ENCODE measurements around the gene UBE2J2.
A peak's percentile ranks its signal among the peaks of the same experiment; 100 is the strongest.

Gene UBE2J2

DNA sequence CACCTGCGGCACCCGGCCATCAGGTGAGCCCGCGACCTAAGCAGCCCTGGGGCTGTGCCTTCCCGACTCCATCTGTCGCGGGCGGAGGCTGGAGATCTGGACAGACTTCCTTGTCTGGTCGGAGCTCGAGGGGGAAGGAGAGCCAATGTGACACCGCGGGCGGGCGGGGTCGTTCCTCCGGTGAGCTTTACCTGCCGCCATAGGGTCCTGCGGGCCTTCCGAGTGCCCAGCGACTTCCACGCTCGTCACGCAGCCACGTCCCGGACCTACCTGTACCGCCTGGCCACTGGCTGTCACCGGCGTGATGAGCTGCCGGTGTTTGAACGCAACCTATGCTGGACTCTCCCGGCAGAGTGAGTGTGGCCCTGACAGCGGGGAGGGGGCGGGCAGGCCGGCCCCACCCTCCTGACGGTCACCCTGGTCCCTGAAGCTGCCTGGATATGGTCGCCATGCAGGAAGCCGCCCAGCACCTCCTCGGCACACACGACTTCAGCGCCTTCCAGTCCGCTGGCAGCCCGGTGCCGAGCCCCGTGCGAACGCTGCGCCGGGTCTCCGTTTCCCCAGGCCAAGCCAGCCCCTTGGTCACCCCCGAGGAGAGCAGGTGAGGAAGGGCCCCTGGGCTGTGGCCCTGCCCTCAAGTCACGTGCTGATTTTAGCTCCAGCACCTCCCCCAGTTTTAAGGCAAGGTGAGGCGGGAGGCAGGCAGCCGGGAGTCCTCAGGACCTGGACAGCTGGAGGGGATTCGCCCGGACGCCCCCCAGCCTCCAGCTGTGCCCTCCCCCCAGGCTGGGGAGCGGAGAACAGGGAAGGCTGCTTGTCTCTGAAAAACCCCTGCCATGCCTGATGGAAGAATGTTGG is 35.8 kb upstream of the UBE2J2 start:
- no peak for DNase-seq

DNA sequence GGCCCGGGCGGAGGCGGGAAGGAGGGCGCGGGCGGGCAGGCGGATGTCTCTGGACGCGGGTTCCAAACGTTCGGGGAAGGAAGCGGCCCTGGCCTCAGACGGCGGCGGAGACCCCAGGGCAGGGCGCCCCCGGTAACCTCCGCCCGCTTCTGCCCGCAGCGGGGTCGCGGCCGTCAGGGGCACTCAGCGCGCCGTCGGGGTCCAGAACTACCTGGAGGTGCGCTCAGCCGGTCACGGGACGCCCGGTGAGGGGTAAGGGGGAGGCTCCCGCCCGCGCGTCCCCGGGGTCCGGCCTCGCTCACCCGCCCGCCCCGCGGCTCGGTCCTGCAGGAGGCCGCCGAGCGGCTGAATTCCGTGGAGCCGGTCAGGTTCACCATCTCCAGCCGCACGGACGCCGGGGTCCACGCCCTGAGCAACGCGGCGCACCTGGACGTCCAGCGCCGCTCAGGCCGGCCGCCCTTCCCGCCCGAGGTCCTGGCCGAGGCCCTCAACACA is 35.1 kb upstream of the UBE2J2 start:
- DNase-seq, result no peak

DNA sequence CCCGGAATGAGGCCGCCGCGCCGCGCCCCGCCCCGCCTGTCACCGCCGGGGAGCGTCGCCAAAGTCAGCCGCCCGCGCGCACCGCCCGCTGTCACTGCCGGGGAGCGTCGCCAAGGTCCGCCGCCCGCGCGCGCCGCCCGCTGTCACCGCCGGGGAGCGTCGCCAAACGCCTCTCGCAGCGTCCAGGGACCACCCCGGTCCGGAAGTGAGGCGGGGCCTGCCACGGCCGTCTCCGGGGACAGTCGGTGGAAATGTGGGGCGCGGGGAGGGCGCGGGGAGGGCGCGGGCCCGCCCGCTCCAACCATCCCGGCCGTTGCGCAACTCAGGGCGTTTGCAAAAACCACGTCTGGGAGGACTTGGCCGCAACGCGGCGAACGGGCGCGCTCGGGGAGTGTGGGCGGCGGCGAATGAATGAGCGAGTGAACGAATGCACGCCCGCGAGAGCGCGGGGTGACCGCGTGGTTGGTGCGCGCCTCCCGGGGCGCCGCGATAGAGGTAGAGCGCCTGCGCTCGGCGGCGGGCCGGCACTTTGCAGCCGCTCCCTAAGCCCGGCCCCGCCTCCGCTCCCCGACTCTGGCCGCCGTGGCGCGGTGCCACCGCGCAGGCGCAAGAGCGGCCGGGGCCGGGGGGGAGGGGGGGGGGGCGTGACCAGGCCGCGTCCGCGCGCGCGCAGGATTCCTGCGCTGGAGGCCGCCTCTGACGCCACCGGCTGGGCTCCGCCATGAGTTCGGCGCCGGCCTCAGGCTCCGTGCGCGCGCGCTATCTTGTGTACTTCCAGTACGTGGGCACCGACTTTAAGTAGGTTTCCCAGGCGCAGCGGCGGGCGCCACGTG is 34.5 kb upstream of the UBE2J2 start, which contains the start of the genes ACAP3 and PUSL1:
ACAP3 (minus strand) TSS at position 8 of the 833 bp plus-strand sequence. CDS start 115 bp downstream, outside the sequence.
PUSL1 (plus strand) TSS at position 675 of the 833 bp plus-strand sequence; CDS start at position 722, 47 bp downstream.
- DNase-seq, result peak; percentile 84

DNA sequence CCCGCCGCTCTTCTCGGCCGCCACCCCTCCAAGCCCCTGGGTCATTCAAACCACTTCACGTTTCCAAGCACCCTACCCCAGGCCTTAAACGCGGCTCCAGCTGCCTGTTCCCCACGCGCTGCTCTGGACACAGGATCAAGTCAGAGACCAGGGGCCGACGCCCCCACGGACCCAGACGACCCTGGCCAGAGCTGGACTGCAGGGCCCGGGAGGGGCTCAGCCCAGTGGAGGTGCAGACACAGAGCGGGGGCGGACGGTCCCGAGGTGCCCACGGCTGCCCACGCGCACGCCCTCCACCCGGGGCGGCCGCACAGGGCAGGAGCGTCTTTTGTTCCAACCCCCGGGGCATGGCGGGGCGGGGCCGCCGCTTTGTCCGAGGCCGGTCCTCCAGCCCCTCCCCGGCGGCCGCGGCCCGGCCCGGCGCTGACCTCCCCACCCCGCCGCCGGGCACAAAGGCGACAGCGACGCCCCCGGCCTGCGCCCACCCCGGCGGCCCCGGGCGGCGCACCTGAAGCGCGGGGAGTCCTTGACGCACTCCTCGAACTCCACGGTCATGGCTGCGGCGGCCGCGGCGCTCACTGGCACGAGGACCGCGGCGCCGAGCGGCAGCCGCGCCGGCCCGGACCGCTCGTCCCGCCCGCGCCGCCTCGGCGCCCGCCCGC is 33.7 kb upstream of the UBE2J2 start:
- DNase-seq, result no peak

GRCh38 chr1:1306661-1307260 is 33.1 kb upstream of the UBE2J2 start:
- DNase-seq, result no peak

- no peak for DNase-seq
Measured at GRCh38 chr1:1306070-1306660, 32.5 kb upstream of the UBE2J2 start.

GRCh38 chr1:1305300-1306069 is 31.8 kb upstream of the UBE2J2 start:
- peak; percentile 56 for DNase-seq

GRCh38 chr1:1304331-1305299 is 31.0 kb upstream of the UBE2J2 start:
- no peak for DNase-seq

DNA sequence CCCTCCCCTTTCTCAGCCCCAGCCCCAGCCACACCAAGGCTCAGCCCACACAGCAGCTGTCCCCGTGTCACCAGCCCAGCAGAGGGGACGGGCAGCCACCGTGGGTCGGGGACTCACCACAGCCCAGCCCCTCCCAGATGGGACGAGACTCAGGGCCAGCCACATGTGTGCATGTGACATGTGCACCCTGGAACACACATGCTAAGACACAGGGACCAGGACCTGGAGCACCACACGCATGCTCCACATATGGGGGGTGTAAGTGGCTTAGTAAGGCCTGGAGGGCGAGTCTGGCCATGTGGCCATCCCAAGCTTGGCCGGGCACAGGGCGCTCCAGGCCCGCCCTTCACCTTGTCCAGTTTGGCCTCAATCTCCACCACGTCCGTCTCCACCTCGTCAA is 30.1 kb upstream of the UBE2J2 start:
- no peak for DNase-seq

DNA sequence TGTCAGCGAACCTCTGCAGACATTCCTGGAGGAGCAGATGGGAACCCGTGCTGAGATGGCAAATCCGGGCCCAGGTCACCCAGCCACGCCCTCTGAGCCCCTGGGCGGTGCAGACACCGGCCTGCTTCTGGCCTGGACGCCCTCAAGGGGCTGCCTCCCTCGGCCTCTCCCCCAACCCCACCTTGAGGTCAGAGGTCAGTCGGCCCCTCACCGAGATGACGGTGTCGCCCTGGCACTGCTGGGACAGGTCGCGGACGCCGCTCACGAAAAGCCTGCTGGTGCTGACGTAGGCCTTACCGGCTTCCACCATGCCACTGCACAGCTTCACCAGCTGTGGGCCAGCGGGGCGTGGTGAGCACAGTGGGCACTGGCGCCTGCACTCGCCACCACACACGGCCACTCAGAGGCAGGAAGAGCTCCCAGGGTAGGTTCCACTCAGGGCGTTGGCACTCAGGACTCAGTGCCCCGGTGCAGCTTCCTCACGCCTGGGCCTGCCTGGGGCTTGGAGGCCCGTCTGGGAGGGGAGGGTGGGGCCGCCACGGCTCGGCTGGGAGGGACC is 29.4 kb upstream of the UBE2J2 start:
- no peak for DNase-seq

DNA sequence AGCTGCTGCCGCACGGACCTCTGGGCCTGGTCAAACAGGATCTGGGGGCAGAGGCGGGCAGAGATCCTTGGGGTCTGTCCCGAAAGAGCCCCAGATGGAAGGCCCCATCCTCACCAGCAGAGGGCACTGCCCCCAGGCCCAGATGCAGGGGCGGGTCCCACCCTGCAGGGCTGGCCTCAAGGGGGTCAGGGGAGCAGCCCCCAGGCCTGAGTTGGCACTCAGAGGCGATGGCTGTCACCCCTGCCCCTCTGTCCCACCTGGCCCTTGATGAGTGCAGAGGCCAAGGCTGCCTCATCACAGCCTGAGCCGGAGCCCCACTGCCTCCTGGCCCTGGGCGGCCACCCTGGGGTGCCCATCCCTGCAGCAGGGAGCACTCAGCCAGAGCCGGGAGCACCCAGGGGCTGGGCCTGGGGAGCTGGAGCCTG is 28.4 kb upstream of the UBE2J2 start:
- DNase-seq, result no peak

DNA sequence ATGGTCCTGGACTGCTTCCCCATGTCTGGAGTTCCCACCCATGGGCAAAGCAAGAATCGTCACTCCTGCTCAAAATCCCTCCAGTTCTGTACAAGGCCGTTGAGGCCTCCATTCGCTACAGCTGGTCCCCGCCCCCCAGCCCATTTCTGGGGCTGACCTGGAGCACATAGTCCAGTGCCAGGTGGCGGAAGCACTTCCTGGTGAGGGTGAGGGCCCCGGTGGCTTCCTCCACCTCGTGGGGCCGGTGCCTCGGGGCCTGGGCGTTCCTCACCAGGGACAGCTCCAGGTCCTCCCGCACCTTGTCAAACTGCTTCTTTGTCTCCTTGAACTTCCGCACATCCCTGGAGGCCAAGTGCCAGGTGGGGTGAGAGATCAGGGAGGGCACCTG is 26.7 kb upstream of the UBE2J2 start:
- no peak for DNase-seq

DNA sequence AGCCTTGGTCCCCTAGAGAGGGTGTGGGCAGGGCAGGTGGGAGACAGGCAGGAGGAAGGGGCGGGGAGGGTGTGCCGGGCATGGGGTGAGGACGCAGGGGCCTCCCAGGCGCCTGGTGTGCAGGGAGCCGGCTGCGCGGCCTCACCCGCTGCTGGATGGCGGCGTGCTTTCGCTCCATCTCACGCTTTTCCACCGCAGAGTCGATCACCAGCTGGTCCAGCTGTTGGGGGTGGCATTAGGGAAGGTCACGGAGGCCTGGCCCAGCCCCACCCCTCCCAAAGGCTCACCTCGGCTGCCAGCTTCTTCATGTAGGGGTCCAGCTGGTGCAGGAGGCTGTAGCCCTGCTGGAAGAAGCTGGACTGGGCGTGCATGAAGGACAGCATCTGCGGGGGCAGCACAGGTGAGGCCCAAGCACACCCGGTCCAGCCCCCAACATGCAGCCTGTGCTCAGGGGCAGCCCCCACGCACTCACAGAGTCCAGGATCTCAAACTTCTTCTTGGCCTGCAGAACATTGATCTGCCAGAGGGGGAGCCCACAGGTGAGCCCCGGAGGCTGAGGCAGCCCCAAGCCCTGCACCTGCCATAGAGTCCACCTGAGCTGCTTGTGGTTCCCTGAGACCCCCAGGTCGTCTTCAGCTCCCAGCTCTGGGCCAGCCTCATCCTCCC is 26.2 kb upstream of the UBE2J2 start:
- no peak for DNase-seq

DNA sequence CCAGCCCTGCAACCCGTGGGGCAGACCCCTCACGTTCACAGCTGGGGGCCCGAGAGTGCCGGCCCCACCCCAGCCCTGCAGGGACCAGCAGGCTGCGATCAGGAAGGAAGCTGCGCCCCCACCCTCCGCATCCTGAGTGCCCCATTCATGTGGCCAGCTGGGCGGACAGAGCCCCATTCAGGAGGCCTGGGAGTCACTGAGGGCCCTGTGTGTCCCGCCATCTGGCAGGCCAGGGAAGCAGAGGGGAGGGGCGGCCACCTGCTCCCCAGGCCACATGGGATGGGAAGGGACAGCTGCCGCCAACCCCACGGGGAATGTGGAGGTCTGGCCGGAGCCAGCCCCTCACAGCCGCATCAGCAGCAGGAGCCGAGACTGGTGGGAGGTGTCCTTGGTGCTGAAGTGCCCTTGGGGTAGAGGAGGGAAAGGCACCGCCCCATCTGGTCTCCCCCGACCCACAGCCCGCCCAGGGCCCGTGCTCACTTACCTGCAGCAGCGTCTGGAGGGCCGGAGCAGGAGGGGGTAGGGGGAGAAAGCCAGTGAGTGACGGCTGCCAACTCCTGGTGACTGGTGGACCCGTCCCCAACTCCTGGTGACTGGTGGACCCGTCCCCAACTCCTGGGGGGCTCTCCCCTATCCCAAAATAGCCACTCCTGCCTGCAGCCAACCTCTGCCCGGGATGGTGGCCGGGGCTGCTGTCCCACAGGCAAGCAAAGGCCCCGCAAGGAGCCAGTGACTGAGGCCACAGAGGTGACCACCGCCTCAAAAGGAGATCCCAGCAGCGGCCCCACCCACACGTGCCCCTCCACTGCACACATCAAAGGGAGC is 25.4 kb upstream of the UBE2J2 start:
- no peak for DNase-seq

DNA sequence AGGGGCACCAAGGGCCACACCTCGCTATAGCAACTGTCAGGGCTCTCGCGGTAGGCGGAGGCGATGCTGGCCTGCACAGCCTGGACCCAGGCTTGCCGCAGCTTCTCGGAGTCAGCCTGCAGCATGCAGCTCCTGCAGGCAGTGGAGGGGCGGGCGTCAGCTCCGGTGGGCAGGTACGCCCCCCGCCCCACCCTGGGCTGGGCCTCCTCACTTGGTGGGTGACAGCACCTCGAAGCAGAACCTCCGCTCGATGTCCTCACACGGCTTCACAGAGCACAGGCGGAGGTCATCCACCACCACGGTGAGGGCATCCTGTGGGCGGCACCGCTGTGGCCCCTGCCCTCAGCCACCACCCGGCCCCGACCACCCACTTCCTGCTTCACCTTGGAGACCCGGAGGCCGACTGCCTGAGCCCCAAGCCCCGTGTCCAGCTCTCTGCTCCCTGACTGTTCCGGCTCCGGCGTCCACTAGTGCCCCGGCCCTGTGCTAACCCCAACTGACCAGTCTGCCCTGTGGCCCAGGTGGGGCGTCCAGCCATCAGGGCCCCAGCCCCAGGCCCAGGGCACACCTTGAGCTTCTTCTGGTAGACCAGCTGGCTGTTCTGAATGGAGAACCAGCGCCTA is 24.3 kb upstream of the UBE2J2 start:
- DNase-seq, result no peak

GRCh38 chr1:1296070-1297061 is 22.7 kb upstream of the UBE2J2 start:
- DNase-seq, result no peak
